Ovary (tissue), 3 donors: ENCODE measurements around the gene FOXN4.

ENCODE experiments used
- CTCF ChIP-seq, 3 donors: fragments of 450-650 bp in 2 of 3; fragments of 200-600 bp in 1 of 3; IDR thresholded peaks; one replicate each; pipeline versions ENCODE4 v1.5.1 to v1.8.0; 2016 to 2022; ENCODE audit warnings: antibody characterized with exemption in 3 of 3, mild to moderate bottlenecking in 1 of 3
- POLR2A ChIP-seq: fragments of 450-650 bp; IDR thresholded peaks from one replicate; pipeline ENCODE4 v1.6.1; 2017; ENCODE audit warnings: antibody characterized with exemption, mild to moderate bottlenecking, moderate library complexity
- donor health status: DM: no; HTN: no; CAD: no.

- TF ChIP-seq CTCF (IDR thresholded peaks at IDR 0.05) = no peak
- no peak for TF ChIP-seq POLR2A
These were observed 22.8 kb downstream of the FOXN4 start for GRCh38 chr12:109286252-109286651.
